ENCODE measurements around the gene AWAT2.

DNA sequence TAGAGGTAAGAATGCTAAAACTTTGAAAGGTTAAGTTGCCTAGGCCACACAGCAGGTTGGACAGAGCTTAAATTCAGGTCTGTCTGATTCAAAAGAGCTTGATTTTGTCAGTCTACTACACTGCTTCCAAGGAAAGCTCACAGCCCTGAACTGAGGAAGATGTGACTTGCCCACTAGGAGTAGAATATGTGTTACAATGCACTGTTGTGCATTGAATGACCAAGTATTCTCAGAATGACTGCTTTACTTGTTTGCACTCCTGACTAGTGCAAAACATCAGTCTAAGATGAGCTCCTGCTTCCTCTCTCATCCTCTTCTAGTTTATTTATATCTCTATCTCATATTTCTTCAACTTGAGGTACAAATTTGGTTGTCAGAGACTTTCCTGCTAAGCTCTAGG lies 56.2 kb downstream of the AWAT2 start:
- TF ChIP-seq, protein P1, sequence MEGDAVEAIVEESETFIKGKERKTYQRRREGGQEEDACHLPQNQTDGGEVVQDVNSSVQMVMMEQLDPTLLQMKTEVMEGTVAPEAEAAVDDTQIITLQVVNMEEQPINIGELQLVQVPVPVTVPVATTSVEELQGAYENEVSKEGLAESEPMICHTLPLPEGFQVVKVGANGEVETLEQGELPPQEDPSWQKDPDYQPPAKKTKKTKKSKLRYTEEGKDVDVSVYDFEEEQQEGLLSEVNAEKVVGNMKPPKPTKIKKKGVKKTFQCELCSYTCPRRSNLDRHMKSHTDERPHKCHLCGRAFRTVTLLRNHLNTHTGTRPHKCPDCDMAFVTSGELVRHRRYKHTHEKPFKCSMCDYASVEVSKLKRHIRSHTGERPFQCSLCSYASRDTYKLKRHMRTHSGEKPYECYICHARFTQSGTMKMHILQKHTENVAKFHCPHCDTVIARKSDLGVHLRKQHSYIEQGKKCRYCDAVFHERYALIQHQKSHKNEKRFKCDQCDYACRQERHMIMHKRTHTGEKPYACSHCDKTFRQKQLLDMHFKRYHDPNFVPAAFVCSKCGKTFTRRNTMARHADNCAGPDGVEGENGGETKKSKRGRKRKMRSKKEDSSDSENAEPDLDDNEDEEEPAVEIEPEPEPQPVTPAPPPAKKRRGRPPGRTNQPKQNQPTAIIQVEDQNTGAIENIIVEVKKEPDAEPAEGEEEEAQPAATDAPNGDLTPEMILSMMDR (conservative IDR thresholded peaks at IDR 0.05; ENCODE audit: low read depth, low read length), result no peak
- no peak for TF ChIP-seq EZH2 (IDR thresholded peaks at IDR 0.05; ENCODE audit: borderline replicate concordance, low read depth, low read length, poor library complexity, severe bottlenecking)
